HepG2 (cell line): Measurements from ENCODE around the gene SIRPB2. TPM values are rescaled to one million over a fixed set of nuclear protein-coding genes. Genes with fewer than 3 reads are reported as not detected.

ENCODE experiments used
- GTF3A ChIP-seq: sonication (generic); formaldehyde crosslinking; conservative IDR thresholded peaks from 2 replicates; pipeline ENCODE4 v1.4.0; 2020; ENCODE audit warnings: mild to moderate bottlenecking, missing genetic modification reagents
- HIVEP1 ChIP-seq: sonication (generic); formaldehyde crosslinking; IDR thresholded peaks from 2 replicates; pipeline ENCODE4 v1.4.0; 2020; ENCODE audit warnings: mild to moderate bottlenecking, missing genetic modification reagents
- HNRNPL ChIP-seq: fragments of 200-400 bp; formaldehyde crosslinking; IDR thresholded peaks from 2 replicates; pipeline ENCODE4 v1.6.1; 2017; ENCODE audit warnings: mild to moderate bottlenecking, low read depth, low read length
- HOXA7 ChIP-seq: sonication (generic); formaldehyde crosslinking; IDR thresholded peaks from 2 replicates; pipeline ENCODE4 v1.8.1; 2022; ENCODE audit warnings: mild to moderate bottlenecking, missing genetic modification reagents, moderate library complexity
- ISX ChIP-seq: sonication (generic); formaldehyde crosslinking; conservative IDR thresholded peaks from 2 replicates; pipeline ENCODE4 v1.5.0; 2020; ENCODE audit warnings: missing genetic modification reagents
- JUNB ChIP-seq: sonication (generic); formaldehyde crosslinking; IDR thresholded peaks from 2 replicates; pipeline ENCODE4 v1.8.0; 2022; ENCODE audit warnings: missing genetic modification reagents, mild to moderate bottlenecking, borderline replicate concordance
- KDM4B ChIP-seq: sonication (generic); formaldehyde crosslinking; IDR thresholded peaks from 2 replicates; pipeline ENCODE4 v1.4.0; 2020; ENCODE audit warnings: missing genetic modification reagents
- KDM6A ChIP-seq: IDR thresholded peaks from 2 replicates; pipeline ENCODE4 v1.6.1; 2016; ENCODE audit warnings: low read depth
- SP5 ChIP-seq: IDR thresholded peaks from 2 replicates; pipeline ENCODE4 v1.6.1; 2016; ENCODE audit warnings: low read depth, borderline replicate concordance
- SUZ12 ChIP-seq: fragments of 150-350 bp; IDR thresholded peaks from 2 replicates; pipeline ENCODE4 v1.6.1; 2014; ENCODE audit warnings: low read depth, low read length
- TOE1 ChIP-seq: sonication (generic); formaldehyde crosslinking; IDR thresholded peaks from 2 replicates; pipeline ENCODE4 v1.4.0; 2020; ENCODE audit warnings: mild to moderate bottlenecking, missing genetic modification reagents
- ZBTB7B ChIP-seq: sonication (generic); formaldehyde crosslinking; IDR thresholded peaks from 2 replicates; pipeline ENCODE4 v1.4.0; 2020; ENCODE audit warnings: missing genetic modification reagents
- ZFAT ChIP-seq: sonication (generic); formaldehyde crosslinking; conservative IDR thresholded peaks from 2 replicates; pipeline ENCODE4 v1.8.1; 2023; ENCODE audit warnings: missing genetic modification reagents, inconsistent platforms
- ZNF296 ChIP-seq: sonication (generic); formaldehyde crosslinking; conservative IDR thresholded peaks from 2 replicates; pipeline ENCODE4 v1.5.0; 2020; ENCODE audit warnings: mild to moderate bottlenecking, missing genetic modification reagents
- ZNF333 ChIP-seq: sonication (generic); formaldehyde crosslinking; IDR thresholded peaks from 2 replicates; pipeline ENCODE4 v1.4.0; 2020; ENCODE audit warnings: mild to moderate bottlenecking, missing genetic modification reagents, borderline replicate concordance
- ZNF383 ChIP-seq: sonication (generic); formaldehyde crosslinking; IDR thresholded peaks from 2 replicates; pipeline ENCODE4 v1.4.0; 2020; ENCODE audit warnings: missing genetic modification reagents, mild to moderate bottlenecking, borderline replicate concordance
- ZNF431 ChIP-seq: sonication (generic); formaldehyde crosslinking; IDR thresholded peaks from 2 replicates; pipeline ENCODE4 v1.9.0; 2022; ENCODE audit warnings: missing genetic modification reagents, low read depth, mild to moderate bottlenecking, borderline replicate concordance
- ZNF563 ChIP-seq: sonication (generic); formaldehyde crosslinking; IDR thresholded peaks from 2 replicates; pipeline ENCODE4 v1.8.0; 2022; ENCODE audit warnings: mild to moderate bottlenecking, moderate library complexity, missing genetic modification reagents
- ZNF709 ChIP-seq: sonication (generic); formaldehyde crosslinking; IDR thresholded peaks from 2 replicates; pipeline ENCODE4 v1.5.0; 2020; ENCODE audit warnings: mild to moderate bottlenecking, missing genetic modification reagents
- ZSCAN30 ChIP-seq: sonication (generic); formaldehyde crosslinking; IDR thresholded peaks from 2 replicates; pipeline ENCODE4 v1.5.0; 2020; ENCODE audit warnings: mild to moderate bottlenecking, missing genetic modification reagents
- polyA plus RNA-seq, 8 experiments: library from polyadenylated mRNA; depleted of rRNA in 3 of 8; stranded (reverse) in 7 of 8; unstranded in 1 of 8; fragments of >200 nt; fragmentation: Illumina TruSeq in 4 of 8; extraction: Trizol in 4 of 8; gene quantifications; 2 replicates each; pipeline versions ENCODE4 v1.2.1 to v1.2.3, GENCODE V29; 2011 to 2016; ENCODE audit warnings: low read depth in 4 of 8, missing spikeins in 1 of 8, mixed read lengths in 1 of 8; ENCODE audit not compliant: insufficient read depth in 1 of 8
- total RNA-seq, 5 experiments: library from RNA; depleted of rRNA; stranded (reverse); fragments of >200 nt; fragmentation: Illumina TruSeq; extraction: Trizol; gene quantifications; 2 replicates each; pipeline ENCODE4 v1.2.3, GENCODE V29; 2016; ENCODE audit warnings: low read depth in 1 of 5
- TF ChIP-seq, protein P1 (sequence below): sonication (generic); formaldehyde crosslinking; IDR thresholded peaks from 2 replicates; pipeline ENCODE4 v1.5.1; 2020; ENCODE audit warnings: missing genetic modification reagents, mild to moderate bottlenecking, borderline replicate concordance
- TF ChIP-seq, protein P2 (sequence below): sonication (generic); formaldehyde crosslinking; IDR thresholded peaks from 2 replicates; pipeline ENCODE4 v1.5.1; 2020; ENCODE audit warnings: mild to moderate bottlenecking, missing genetic modification reagents
- TF ChIP-seq, protein P3 (sequence below): IDR thresholded peaks from 2 replicates; pipeline ENCODE4 v1.6.1; 2016; ENCODE audit warnings: missing compliant biosample characterization, missing genetic modification reagents, borderline replicate concordance

The SIRPB2 gene
- total and polyA plus RNA-seq, 2 of the 13 experiments (the other 11 are each of a cell fraction or from before 2014, with no cell fraction given): not detected

DNA sequence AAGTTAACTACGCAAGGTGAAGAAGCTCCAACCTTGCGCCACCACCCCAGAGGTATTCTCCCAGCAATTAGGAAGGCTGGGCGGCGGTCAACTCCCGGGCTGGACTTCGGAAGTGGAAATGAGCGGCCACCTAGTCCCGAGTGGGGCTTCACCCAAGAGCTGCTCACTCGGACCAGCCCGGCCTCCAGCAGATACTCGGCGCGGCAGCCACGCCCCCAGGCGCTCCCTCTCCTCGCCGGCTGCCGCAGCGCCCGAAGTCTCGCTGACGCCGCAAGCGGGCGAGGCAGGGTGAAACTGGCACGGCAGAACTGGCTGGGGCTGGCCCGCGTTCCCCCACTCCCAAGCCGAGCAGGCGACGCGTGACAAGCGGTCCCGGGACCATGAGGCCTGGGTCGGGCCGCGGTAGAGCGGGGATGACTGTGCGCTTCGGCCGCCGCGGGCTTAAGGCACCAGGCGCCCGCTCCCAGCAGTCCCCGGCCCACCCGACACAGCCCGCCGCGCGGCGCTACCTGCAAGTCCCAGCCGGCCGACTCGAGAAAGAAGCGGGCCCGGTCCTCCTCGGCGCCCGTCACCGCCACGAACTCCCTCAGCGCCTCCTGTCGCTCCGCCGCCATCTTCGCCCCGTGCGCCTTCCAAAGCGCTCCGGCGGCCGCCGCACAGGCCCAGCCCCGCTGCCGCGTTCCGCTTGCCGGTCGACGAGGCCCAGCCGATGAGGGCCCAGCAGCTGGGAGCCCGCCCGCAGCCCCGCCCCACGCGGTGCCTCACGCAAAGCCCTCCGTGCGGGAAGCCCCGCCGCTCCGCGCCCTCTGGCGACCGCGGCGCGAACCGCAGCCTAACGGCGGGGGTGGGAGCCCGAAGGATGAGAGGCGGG, 24.8 kb downstream of the SIRPB2 start, which contains the start of gene NSFL1C (continued):
- TF ChIP-seq ZNF431 (CRISPR knock-in tag) (peak; percentile 99), ISX (CRISPR knock-in tag) (peak; percentile 95), SP5 (peak; percentile 93), ZBTB7B (CRISPR knock-in tag) (no peak; the same call in 1 of the 2 replicates), SUZ12 (0 out of 2 replicates have a peak, but pooled peaks have one; percentile 20), HOXA7 (CRISPR knock-in tag) (no peak), ZNF383 (CRISPR knock-in tag) (peak; percentile 98), ZFAT (CRISPR knock-in tag) (peak; percentile 95), ZNF296 (CRISPR knock-in tag) (no peak; the same call in 1 of the 2 replicates), ZNF709 (CRISPR knock-in tag) (peak; percentile 90), KDM6A (no peak), GTF3A (peak; percentile 99; the same call in 1 of the 2 replicates), ZNF333 (CRISPR knock-in tag) (peak; percentile 87; the same call in 1 of the 2 replicates), ZSCAN30 (CRISPR knock-in tag) (no peak), KDM4B (CRISPR knock-in tag) (peak; percentile 76), TOE1 (CRISPR knock-in tag) (peak; percentile 86), HNRNPL (0 out of 2 replicates have a peak, but pooled peaks have one; percentile 55), ZNF563 (CRISPR knock-in tag) (peak; percentile 96), JUNB (CRISPR knock-in tag) (peak; percentile 75; the same call in 1 of the 2 replicates), HIVEP1 (CRISPR knock-in tag) (peak; percentile 74; the same call in 1 of the 2 replicates)
- TF ChIP-seq, protein P1, sequence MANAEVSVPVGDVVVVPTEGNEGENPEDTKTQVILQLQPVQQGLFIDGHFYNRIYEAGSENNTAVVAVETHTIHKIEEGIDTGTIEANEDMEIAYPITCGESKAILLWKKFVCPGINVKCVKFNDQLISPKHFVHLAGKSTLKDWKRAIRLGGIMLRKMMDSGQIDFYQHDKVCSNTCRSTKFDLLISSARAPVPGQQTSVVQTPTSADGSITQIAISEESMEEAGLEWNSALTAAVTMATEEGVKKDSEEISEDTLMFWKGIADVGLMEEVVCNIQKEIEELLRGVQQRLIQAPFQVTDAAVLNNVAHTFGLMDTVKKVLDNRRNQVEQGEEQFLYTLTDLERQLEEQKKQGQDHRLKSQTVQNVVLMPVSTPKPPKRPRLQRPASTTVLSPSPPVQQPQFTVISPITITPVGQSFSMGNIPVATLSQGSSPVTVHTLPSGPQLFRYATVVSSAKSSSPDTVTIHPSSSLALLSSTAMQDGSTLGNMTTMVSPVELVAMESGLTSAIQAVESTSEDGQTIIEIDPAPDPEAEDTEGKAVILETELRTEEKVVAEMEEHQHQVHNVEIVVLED (CRISPR knock-in tag): peak; percentile 96
- TF ChIP-seq, protein P2, sequence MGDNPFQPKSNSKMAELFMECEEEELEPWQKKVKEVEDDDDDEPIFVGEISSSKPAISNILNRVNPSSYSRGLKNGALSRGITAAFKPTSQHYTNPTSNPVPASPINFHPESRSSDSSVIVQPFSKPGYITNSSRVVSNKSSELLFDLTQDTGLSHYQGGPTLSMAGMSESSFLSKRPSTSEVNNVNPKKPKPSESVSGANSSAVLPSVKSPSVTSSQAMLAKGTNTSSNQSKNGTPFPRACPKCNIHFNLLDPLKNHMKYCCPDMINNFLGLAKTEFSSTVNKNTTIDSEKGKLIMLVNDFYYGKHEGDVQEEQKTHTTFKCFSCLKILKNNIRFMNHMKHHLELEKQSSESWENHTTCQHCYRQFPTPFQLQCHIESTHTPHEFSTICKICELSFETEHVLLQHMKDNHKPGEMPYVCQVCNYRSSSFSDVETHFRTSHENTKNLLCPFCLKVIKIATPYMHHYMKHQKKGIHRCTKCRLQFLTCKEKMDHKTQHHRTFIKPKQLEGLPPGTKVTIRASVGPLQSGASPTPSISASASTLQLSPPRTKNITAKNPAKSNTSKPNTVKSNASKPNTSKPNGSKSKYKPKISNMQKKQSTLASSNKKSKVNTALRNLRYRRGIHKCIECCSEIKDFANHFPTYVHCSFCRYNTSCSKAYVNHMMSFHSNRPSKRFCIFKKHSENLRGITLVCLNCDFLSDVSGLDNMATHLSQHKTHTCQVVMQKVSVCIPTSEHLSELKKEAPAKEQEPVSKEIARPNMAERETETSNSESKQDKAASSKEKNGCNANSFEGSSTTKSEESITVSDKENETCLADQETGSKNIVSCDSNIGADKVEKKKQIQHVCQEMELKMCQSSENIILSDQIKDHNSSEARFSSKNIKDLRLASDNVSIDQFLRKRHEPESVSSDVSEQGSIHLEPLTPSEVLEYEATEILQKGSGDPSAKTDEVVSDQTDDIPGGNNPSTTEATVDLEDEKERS (CRISPR knock-in tag): peak; percentile 69
- TF ChIP-seq, protein P3, sequence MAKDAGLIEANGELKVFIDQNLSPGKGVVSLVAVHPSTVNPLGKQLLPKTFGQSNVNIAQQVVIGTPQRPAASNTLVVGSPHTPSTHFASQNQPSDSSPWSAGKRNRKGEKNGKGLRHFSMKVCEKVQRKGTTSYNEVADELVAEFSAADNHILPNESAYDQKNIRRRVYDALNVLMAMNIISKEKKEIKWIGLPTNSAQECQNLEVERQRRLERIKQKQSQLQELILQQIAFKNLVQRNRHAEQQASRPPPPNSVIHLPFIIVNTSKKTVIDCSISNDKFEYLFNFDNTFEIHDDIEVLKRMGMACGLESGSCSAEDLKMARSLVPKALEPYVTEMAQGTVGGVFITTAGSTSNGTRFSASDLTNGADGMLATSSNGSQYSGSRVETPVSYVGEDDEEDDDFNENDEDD (CRISPR knock-in tag): peak; percentile 88
